HepG2 (cell line): Measurements from ENCODE around the gene TMEM95. TPM values are rescaled to one million over a fixed set of nuclear protein-coding genes. Genes with fewer than 3 reads are reported as not detected.

Experiments used
- BORCS8-MEF2B ChIP-seq: sonication (generic); formaldehyde crosslinking; IDR thresholded peaks from 2 replicates; pipeline ENCODE4 v1.8.0; 2022; ENCODE audit warnings: mild to moderate bottlenecking, missing genetic modification reagents
- CHD4 ChIP-seq: fragments of 200-600 bp; sonication (generic); IDR thresholded peaks from 2 replicates; pipeline ENCODE4 v1.7.0; 2017; ENCODE audit warnings: mild to moderate bottlenecking, low read length, borderline replicate concordance
- CREB1 ChIP-seq, 2 experiments: fragments of 450-650 bp in 1 of 2; IDR thresholded peaks; 2 replicates each; pipeline ENCODE4 v1.6.1; 2016 to 2017; ENCODE audit warnings: control low read depth in 1 of 2, mild to moderate bottlenecking in 1 of 2, missing compliant biosample characterization in 1 of 2, missing genetic modification characterization in 1 of 2
- IKZF1 ChIP-seq: fragments of 450-650 bp; IDR thresholded peaks from 2 replicates; pipeline ENCODE4 v1.7.1; 2016
- KDM5A ChIP-seq: fragments of 200-600 bp; sonication (generic); IDR thresholded peaks from 2 replicates; pipeline ENCODE4 v1.7.0; 2018; ENCODE audit warnings: antibody characterized with exemption, mild to moderate bottlenecking, low read length, borderline replicate concordance
- KLF16 ChIP-seq, 2 experiments: sonication (generic) in 1 of 2; formaldehyde crosslinking in 1 of 2; IDR thresholded peaks; 2 replicates each; pipeline versions ENCODE4 v1.6.1 to v1.8.0; 2016 to 2023; ENCODE audit warnings: missing genetic modification reagents in 2 of 2, missing compliant biosample characterization in 1 of 2
- NKX3-1 ChIP-seq: sonication (generic); formaldehyde crosslinking; IDR thresholded peaks from 2 replicates; pipeline ENCODE4 v1.5.0; 2020; ENCODE audit warnings: missing genetic modification reagents
- POLR2AphosphoS2 ChIP-seq: IDR thresholded peaks from 2 replicates; pipeline ENCODE4 v1.6.1; 2011; ENCODE audit warnings: low read depth, low read length, improper control_type of control experiment
- SATB2 ChIP-seq: sonication (generic); formaldehyde crosslinking; IDR thresholded peaks from 2 replicates; pipeline ENCODE4 v1.5.0; 2020; ENCODE audit warnings: missing genetic modification reagents
- SMC3 ChIP-seq: IDR thresholded peaks from 2 replicates; pipeline ENCODE4 v1.6.1; 2011; ENCODE audit warnings: low read length, improper control_type of control experiment
- TCF7L2 ChIP-seq: IDR thresholded peaks from 2 replicates; pipeline ENCODE4 v1.6.1; 2011; ENCODE audit warnings: mild to moderate bottlenecking, low read depth, low read length, moderate library complexity
- TFDP2 ChIP-seq: sonication (generic); formaldehyde crosslinking; IDR thresholded peaks from 2 replicates; pipeline ENCODE4 v1.4.0; 2020; ENCODE audit warnings: missing genetic modification reagents
- U2AF1 ChIP-seq: fragments of 200-400 bp; formaldehyde crosslinking; optimal IDR thresholded peaks from 2 replicates; pipeline ENCODE3; 2017; ENCODE audit warnings: mild to moderate bottlenecking, low read depth, low read length
- ZNF24 ChIP-seq: fragments of 450-650 bp; IDR thresholded peaks from 2 replicates; pipeline ENCODE4 v1.6.1; 2017; ENCODE audit warnings: antibody characterized with exemption, mild to moderate bottlenecking
- ZNF282 ChIP-seq: fragments of 450-650 bp; IDR thresholded peaks from 2 replicates; pipeline ENCODE4 v1.6.1; 2018; ENCODE audit not compliant: partially characterized antibody
- ZNF350 ChIP-seq: sonication (generic); formaldehyde crosslinking; IDR thresholded peaks from 2 replicates; pipeline ENCODE4 v1.4.0; 2020; ENCODE audit warnings: mild to moderate bottlenecking, low read depth, missing genetic modification reagents, borderline replicate concordance
- ZNF546 ChIP-seq: sonication (generic); formaldehyde crosslinking; conservative IDR thresholded peaks from 2 replicates; pipeline ENCODE4 v1.8.1; 2023; ENCODE audit warnings: mild to moderate bottlenecking, missing genetic modification reagents
- ZNF687 ChIP-seq: sonication (generic); formaldehyde crosslinking; IDR thresholded peaks from 2 replicates; pipeline ENCODE4 v1.5.1; 2020; ENCODE audit warnings: mild to moderate bottlenecking, missing genetic modification reagents, moderate library complexity
- ZNF839 ChIP-seq: sonication (generic); formaldehyde crosslinking; IDR thresholded peaks from 2 replicates; pipeline ENCODE4 v1.4.0; 2020; ENCODE audit warnings: missing genetic modification reagents, mild to moderate bottlenecking, borderline replicate concordance
- ZSCAN22 ChIP-seq: sonication (generic); formaldehyde crosslinking; IDR thresholded peaks from 2 replicates; pipeline ENCODE4 v1.4.0; 2020; ENCODE audit warnings: mild to moderate bottlenecking, missing genetic modification reagents
- polyA plus RNA-seq, 8 experiments: library from polyadenylated mRNA; depleted of rRNA in 3 of 8; stranded (reverse) in 7 of 8; unstranded in 1 of 8; fragments of >200 nt; fragmentation: Illumina TruSeq in 4 of 8; extraction: Trizol in 4 of 8; gene quantifications; 2 replicates each; pipeline versions ENCODE4 v1.2.1 to v1.2.3, GENCODE V29; 2011 to 2016; ENCODE audit warnings: low read depth in 4 of 8, missing spikeins in 1 of 8, mixed read lengths in 1 of 8; ENCODE audit not compliant: insufficient read depth in 1 of 8
- total RNA-seq, 5 experiments: library from RNA; depleted of rRNA; stranded (reverse); fragments of >200 nt; fragmentation: Illumina TruSeq; extraction: Trizol; gene quantifications; 2 replicates each; pipeline ENCODE4 v1.2.3, GENCODE V29; 2016; ENCODE audit warnings: low read depth in 1 of 5
- TF ChIP-seq, protein P1 (sequence below): sonication (generic); formaldehyde crosslinking; IDR thresholded peaks from 2 replicates; pipeline ENCODE4 v1.8.0; 2023; ENCODE audit warnings: mild to moderate bottlenecking, missing genetic modification reagents
- TF ChIP-seq, protein P2 (sequence below): fragments of 450-650 bp; IDR thresholded peaks from 2 replicates; pipeline ENCODE4 v1.6.1; 2016

The TMEM95 gene
- total and polyA plus RNA-seq, 2 of the 13 experiments (the other 11 are each of a cell fraction or from before 2014, with no cell fraction given) = not detected

- peak; percentile 74 for TF ChIP-seq ZNF687 (CRISPR knock-in tag)
- TF ChIP-seq CREB1 (IDR thresholded peaks at IDR 0.05) = peak; percentile 74
- peak; percentile 82 for TF ChIP-seq CREB1 (CRISPR knock-in tag; IDR thresholded peaks at IDR 0.05)
- peak; percentile 73 for TF ChIP-seq ZNF350 (CRISPR knock-in tag)
- TF ChIP-seq, protein P1, sequence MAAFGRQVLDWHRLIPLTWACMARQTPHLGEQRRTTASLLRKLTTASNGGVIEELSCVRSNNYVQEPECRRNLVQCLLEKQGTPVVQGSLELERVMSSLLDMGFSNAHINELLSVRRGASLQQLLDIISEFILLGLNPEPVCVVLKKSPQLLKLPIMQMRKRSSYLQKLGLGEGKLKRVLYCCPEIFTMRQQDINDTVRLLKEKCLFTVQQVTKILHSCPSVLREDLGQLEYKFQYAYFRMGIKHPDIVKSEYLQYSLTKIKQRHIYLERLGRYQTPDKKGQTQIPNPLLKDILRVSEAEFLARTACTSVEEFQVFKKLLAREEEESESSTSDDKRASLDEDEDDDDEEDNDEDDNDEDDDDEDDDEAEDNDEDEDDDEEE (CRISPR knock-in tag) = no peak
- TF ChIP-seq KLF16 (CRISPR knock-in tag; IDR thresholded peaks at IDR 0.05) = peak in 1 of 2 experiments; percentile 88; a peak in 2 of 4 replicates
- TF ChIP-seq TFDP2 (CRISPR knock-in tag) = peak; percentile 83
- no peak for TF ChIP-seq NKX3-1
- no peak for TF ChIP-seq ZNF546 (CRISPR knock-in tag)
- no peak for TF ChIP-seq U2AF1
- TF ChIP-seq SATB2 (CRISPR knock-in tag) = no peak
- TF ChIP-seq ZNF24 = no peak
- no peak for TF ChIP-seq ZNF839 (CRISPR knock-in tag)
- no peak for TF ChIP-seq SMC3
- no peak for TF ChIP-seq CHD4
- no peak for TF ChIP-seq ZNF282
- TF ChIP-seq ZSCAN22 (CRISPR knock-in tag) = no peak
- TF ChIP-seq KDM5A = peak; percentile 85; the same call in 1 of the 2 replicates
- TF ChIP-seq POLR2AphosphoS2 = no peak
- TF ChIP-seq, protein P2, sequence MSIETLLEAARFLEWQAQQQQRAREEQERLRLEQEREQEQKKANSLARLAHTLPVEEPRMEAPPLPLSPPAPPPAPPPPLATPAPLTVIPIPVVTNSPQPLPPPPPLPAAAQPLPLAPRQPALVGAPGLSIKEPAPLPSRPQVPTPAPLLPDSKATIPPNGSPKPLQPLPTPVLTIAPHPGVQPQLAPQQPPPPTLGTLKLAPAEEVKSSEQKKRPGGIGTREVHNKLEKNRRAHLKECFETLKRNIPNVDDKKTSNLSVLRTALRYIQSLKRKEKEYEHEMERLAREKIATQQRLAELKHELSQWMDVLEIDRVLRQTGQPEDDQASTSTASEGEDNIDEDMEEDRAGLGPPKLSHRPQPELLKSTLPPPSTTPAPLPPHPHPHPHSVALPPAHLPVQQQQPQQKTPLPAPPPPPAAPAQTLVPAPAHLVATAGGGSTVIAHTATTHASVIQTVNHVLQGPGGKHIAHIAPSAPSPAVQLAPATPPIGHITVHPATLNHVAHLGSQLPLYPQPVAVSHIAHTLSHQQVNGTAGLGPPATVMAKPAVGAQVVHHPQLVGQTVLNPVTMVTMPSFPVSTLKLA = no peak; the same call in 1 of the 2 replicates
- no peak for TF ChIP-seq TCF7L2
- no peak for TF ChIP-seq BORCS8-MEF2B (CRISPR knock-in tag)
- TF ChIP-seq IKZF1 = no peak
Measured at GRCh38 chr17:7329374-7329996, 25.5 kb upstream of the TMEM95 start (continued).
